Sigmoid colon (tissue), 4 donors: Measurements from ENCODE around the gene RETREG1.

ENCODE experiments used
- POLR2A ChIP-seq, 2 donors: fragments of 450-650 bp; IDR thresholded peaks; one replicate each; pipeline ENCODE4 v1.6.1; 2016; ENCODE audit warnings: antibody characterized with exemption in 2 of 2, mild to moderate bottlenecking in 2 of 2, moderate library complexity in 2 of 2
- POLR2AphosphoS5 ChIP-seq, 4 donors: sonication (generic); formaldehyde crosslinking; IDR thresholded peaks; one replicate each; pipeline ENCODE4 v1.6.1; 2017; ENCODE audit warnings: antibody characterized with exemption in 4 of 4
- TF ChIP-seq, protein P1 (sequence below), 4 experiments: fragments of 450-650 bp in 3 of 4; fragments of 200-600 bp in 1 of 4; IDR thresholded peaks; one replicate each; pipeline ENCODE4 v1.5.1; 2016 to 2019; ENCODE audit warnings: antibody characterized with exemption in 4 of 4, mild to moderate bottlenecking in 3 of 4, moderate library complexity in 2 of 4

DNA sequence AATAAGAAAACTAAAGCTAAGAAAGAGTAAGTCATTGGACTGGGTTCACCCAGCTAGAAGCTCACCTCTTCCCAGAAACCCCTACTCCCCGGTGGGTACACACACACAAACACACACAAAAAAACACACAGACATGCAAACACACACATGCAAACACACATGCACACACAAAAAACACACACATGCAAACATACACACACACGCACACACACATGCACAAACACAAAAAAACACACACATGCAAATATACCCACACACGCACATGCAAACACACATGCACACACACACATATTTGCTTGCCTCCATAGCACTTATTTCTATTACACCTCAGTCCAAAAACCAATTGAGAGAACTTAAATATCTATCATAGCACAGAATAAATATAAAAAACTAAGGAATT, 26.1 kb downstream of the RETREG1 start:
- TF ChIP-seq, protein P1, sequence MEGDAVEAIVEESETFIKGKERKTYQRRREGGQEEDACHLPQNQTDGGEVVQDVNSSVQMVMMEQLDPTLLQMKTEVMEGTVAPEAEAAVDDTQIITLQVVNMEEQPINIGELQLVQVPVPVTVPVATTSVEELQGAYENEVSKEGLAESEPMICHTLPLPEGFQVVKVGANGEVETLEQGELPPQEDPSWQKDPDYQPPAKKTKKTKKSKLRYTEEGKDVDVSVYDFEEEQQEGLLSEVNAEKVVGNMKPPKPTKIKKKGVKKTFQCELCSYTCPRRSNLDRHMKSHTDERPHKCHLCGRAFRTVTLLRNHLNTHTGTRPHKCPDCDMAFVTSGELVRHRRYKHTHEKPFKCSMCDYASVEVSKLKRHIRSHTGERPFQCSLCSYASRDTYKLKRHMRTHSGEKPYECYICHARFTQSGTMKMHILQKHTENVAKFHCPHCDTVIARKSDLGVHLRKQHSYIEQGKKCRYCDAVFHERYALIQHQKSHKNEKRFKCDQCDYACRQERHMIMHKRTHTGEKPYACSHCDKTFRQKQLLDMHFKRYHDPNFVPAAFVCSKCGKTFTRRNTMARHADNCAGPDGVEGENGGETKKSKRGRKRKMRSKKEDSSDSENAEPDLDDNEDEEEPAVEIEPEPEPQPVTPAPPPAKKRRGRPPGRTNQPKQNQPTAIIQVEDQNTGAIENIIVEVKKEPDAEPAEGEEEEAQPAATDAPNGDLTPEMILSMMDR (IDR thresholded peaks at IDR 0.05): no peak
- TF ChIP-seq POLR2A (IDR thresholded peaks at IDR 0.05) (no peak), POLR2AphosphoS5 (IDR thresholded peaks at IDR 0.05) (no peak)
